ENCODE results near the gene SCGB1C2.

SCGB1C2 gene

DNA sequence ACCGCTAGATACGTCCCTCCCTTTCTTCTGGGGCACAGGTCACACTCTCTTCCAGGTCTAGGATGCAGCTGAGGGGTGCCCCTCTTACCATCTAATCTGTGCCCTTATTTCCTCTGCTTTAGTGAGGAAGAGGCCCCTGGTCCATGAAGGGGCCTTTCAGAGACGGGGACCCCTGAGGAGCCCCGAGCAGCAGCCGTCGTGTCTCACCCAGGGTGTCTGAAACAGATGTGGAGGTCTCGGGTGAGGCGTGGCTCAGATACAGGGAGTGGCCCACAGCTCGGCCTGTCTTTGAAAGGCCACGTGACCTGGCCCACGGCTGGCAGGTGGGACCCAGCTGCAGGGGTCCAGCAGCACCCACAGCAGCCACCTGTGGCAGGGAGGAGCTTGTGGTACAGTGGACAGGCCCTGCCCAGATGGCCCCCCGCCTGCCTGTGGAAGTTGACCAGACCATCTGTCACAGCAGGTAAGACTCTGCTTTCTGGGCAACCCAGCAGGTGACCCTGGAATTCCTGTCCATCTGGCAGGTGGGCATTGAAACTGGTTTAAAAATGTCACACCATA is 15.6 kb downstream of the SCGB1C2 start:
- H3K4me3 ChIP-seq (ENCODE audit: low read depth, low read length) = no peak overlapping the region
- no peak for TF ChIP-seq CTCF (IDR thresholded peaks at IDR 0.05; ENCODE audit: borderline replicate concordance, insufficient read depth, low read depth, low read length)

DNA sequence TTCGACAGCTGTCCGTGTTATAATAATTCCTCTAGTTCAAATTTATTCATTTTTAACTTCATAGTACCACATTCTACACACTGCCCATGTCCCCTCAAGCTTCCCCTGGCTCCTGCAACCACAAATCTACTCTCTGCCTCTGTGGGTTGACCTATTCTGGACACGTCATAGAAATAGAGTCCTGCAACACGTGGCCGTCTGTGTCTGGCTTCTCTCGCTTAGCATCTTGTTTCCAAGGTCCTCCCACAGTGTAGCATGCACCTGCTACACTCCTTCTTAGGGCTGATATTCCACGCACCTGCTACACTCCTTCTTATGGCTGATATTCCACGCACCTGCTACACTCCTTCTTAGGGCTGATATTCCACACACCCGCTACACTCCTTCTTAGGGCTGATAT is 16.5 kb downstream of the SCGB1C2 start:
- TF ChIP-seq CTCF (IDR thresholded peaks at IDR 0.05; ENCODE audit: borderline replicate concordance, insufficient read depth, low read depth, low read length) = no peak
- no peak overlapping the region for H3K4me3 ChIP-seq (ENCODE audit: low read depth, low read length)

DNA sequence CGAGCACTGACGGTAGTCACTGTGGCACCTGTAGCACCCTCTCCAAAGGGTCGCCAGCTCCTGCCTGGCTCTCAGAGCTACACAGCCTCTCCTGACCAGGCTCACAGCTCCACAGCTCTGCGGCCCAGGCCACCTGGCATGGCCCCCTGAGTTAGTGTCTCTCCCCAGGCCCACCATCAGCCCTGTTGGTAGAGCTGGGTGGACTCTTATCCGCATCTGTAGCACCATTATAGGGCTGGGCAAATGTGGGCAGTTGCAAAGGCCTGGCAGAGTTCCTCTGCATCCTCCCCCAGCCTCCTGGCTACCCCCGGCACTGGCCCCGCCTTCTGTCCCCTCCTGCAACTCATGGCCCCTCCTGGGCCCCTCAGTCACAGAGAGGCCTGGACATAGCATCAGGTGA is 18.2 kb downstream of the SCGB1C2 start:
- H3K4me3 ChIP-seq (ENCODE audit: low read depth, low read length) = no peak overlapping the region
- TF ChIP-seq CTCF (IDR thresholded peaks at IDR 0.05; ENCODE audit: borderline replicate concordance, insufficient read depth, low read depth, low read length) = no peak

GRCh38 chr17:156094-156621 is 18.8 kb downstream of the SCGB1C2 start:
- no peak overlapping the region for H3K4me3 ChIP-seq (ENCODE audit: low read depth, low read length)
- no peak for TF ChIP-seq CTCF (IDR thresholded peaks at IDR 0.05; ENCODE audit: borderline replicate concordance, insufficient read depth, low read depth, low read length)

- TF ChIP-seq CTCF (IDR thresholded peaks at IDR 0.05; ENCODE audit: borderline replicate concordance, insufficient read depth, low read depth, low read length) = no peak
- no peak overlapping the region for H3K4me3 ChIP-seq (ENCODE audit: low read depth, low read length)
Measured at GRCh38 chr17:156946-157345, 19.6 kb downstream of the SCGB1C2 start.

GRCh38 chr17:157901-158300 is 20.5 kb downstream of the SCGB1C2 start:
- no peak for TF ChIP-seq CTCF (IDR thresholded peaks at IDR 0.05; ENCODE audit: borderline replicate concordance, insufficient read depth, low read depth, low read length)
- no peak overlapping the region for H3K4me3 ChIP-seq (ENCODE audit: low read depth, low read length)

GRCh38 chr17:158379-158778 is 21.0 kb downstream of the SCGB1C2 start:
- no peak for TF ChIP-seq CTCF (IDR thresholded peaks at IDR 0.05; ENCODE audit: borderline replicate concordance, insufficient read depth, low read depth, low read length)
- no peak overlapping the region for H3K4me3 ChIP-seq (ENCODE audit: low read depth, low read length)

All from GM12875 (cell line).